DOHH2 (cell line): Measurements from ENCODE around the gene SPACA7.

ENCODE experiments used
- EZH2phosphoT487 ChIP-seq: fragments of 200-600 bp; sonication (generic); IDR thresholded peaks from 2 replicates; pipeline ENCODE4 v1.6.1; 2017; ENCODE audit warnings: borderline replicate concordance, mild to moderate bottlenecking, antibody characterized with exemption, low read length, moderate library complexity, mixed read lengths
- TF ChIP-seq, protein P1 (sequence below): fragments of 200-600 bp; sonication (generic); IDR thresholded peaks from one replicate; pipeline ENCODE4 v1.5.1; 2014; ENCODE audit warnings: antibody characterized with exemption, mild to moderate bottlenecking, low read depth, low read length; ENCODE audit not compliant: poor library complexity, severe bottlenecking

DNA sequence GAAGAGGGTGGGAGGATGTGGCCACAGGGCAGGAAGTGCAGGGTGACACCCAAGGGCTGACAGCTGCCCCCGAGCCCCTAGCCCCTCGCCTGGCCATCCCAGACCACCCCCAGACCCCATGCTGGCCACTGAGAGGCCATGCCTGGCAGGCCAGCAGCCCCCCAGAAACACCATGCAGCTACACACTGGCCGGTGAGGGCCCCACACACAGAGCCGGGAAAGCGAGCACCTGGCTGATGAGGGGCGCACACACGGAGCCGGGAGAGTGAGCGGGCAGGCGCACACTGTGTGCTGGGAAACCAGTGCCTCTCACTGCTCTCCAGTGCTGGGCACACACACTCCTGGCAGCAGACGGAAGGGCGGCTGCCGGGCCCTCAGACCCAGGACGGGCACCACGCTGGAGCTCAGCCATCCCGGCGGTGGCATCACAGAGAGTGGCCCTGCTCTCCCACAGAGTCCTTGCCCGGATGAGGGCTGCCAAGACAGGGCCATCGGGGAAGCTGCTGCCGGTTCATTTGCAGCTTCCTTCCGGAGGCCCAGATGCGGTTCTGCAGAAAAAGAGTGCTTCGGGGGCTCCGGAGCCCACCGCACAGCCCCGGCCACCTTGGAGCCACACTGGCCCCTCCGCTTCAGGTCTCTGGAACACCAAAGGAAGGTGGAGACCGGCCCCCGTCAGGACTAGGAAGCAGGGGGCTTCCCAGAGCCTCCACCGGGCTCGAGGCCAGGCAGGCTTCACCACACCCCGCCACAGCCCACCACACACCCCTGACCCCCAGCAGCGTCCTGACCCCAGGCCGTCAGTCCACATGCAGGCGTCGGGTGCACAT lies 76.4 kb downstream of the SPACA7 start:
- TF ChIP-seq, protein P1, sequence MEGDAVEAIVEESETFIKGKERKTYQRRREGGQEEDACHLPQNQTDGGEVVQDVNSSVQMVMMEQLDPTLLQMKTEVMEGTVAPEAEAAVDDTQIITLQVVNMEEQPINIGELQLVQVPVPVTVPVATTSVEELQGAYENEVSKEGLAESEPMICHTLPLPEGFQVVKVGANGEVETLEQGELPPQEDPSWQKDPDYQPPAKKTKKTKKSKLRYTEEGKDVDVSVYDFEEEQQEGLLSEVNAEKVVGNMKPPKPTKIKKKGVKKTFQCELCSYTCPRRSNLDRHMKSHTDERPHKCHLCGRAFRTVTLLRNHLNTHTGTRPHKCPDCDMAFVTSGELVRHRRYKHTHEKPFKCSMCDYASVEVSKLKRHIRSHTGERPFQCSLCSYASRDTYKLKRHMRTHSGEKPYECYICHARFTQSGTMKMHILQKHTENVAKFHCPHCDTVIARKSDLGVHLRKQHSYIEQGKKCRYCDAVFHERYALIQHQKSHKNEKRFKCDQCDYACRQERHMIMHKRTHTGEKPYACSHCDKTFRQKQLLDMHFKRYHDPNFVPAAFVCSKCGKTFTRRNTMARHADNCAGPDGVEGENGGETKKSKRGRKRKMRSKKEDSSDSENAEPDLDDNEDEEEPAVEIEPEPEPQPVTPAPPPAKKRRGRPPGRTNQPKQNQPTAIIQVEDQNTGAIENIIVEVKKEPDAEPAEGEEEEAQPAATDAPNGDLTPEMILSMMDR, result no peak
- TF ChIP-seq EZH2phosphoT487, result no peak
